ENCODE data around the gene CMC2. TPM values are rescaled to one million over a fixed set of nuclear protein-coding genes. Genes with fewer than 3 reads are reported as not detected.

The CMC2 gene
- total and polyA plus RNA-seq, 5 donors from 2014 or later: 78.1 to 210 (median 164) TPM

GRCh38 chr16:80936410-80936809 lies 70.3 kb downstream of the CMC2 start:
- H3K4me3 ChIP-seq (ENCODE audit: low read depth, low read length): no peak overlapping the region
- no peak overlapping the region for H3K4me3 Mint-ChIP-seq
- H3K27ac Mint-ChIP-seq: no peak overlapping the region
- H3K4me1 Mint-ChIP-seq: peaks cover 0 to 15% (median 6%) of the 10 kb centered on the region in 4 donors
- peaks cover 0 to 1% (median 0%) of the 10 kb centered on the region in 7 donors for H3K9me3 Mint-ChIP-seq
- no peaks in the 10 kb centered on the region for H3K36me3 ChIP-seq (ENCODE audit: control insufficient read depth, insufficient read depth, low read length)
- H3K27ac ChIP-seq (ENCODE audit: insufficient read depth, low read length, poor library complexity, severe bottlenecking): no peak overlapping the region
- no peaks in the 10 kb centered on the region for H3K36me3 Mint-ChIP-seq
- no peaks in the 10 kb centered on the region for H3K9me3 ChIP-seq (ENCODE audit: control insufficient read depth in 2 of 2, low read length in 2 of 2)
- DNase-seq (no peak), ATAC-seq (ENCODE audit: low read depth in 2 of 2) (no peak)
- peaks cover 13% of the 10 kb centered on the region for H3K4me1 ChIP-seq (ENCODE audit: control insufficient read depth, insufficient read depth, low read length, poor library complexity, severe bottlenecking)
- peaks cover 40% of the 10 kb centered on the region for H3K27me3 Mint-ChIP-seq
- H3K27me3 ChIP-seq (ENCODE audit: control insufficient read depth, insufficient read depth, low read length): peaks cover 13% of the 10 kb centered on the region

- DNase-seq (no peak), ATAC-seq (ENCODE audit: low read depth in 2 of 2) (no peak)
- Histone ChIP-seq H3K4me3 (ENCODE audit: low read depth, low read length) (no peak overlapping the region), H3K9me3 (ENCODE audit: control insufficient read depth in 2 of 2, low read length in 2 of 2) (no peaks in the 10 kb centered on the region), H3K27me3 (ENCODE audit: control insufficient read depth, insufficient read depth, low read length) (peaks cover 14% of the 10 kb centered on the region), H3K36me3 (ENCODE audit: control insufficient read depth, insufficient read depth, low read length) (no peaks in the 10 kb centered on the region), H3K27ac (ENCODE audit: insufficient read depth, low read length, poor library complexity, severe bottlenecking) (no peak overlapping the region), H3K4me1 (ENCODE audit: control insufficient read depth, insufficient read depth, low read length, poor library complexity, severe bottlenecking) (peaks cover 13% of the 10 kb centered on the region)
- Mint-ChIP-seq H3K4me3 (no peak overlapping the region), H3K36me3 (no peaks in the 10 kb centered on the region), H3K27ac (no peak overlapping the region), H3K27me3 (peaks cover 45% of the 10 kb centered on the region), H3K4me1 (peaks cover 0 to 18% (median 6%) of the 10 kb centered on the region in 4 donors), H3K9me3 (peaks cover 0 to 1% (median 0%) of the 10 kb centered on the region in 7 donors)
Measured at GRCh38 chr16:80935691-80936090, 71.0 kb downstream of the CMC2 start.

DNA sequence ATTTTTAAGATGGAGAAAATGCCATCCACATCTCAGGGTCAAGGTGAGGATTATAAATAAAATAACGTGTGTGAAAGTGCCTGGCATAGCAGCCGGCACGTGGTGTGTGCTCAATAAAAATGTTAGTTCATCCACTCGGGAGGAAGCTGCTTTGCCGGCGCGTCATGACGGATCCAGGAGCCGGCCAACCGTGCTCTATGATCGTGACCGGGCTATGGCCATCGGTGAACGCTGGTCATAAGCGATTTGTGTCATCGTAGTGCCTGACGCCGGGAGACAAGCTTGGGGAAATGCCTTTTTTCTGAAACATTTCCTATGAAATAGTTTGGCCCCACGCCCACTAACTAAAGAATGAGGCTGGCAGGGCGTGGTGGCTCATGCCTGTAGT lies 74.0 kb downstream of the CMC2 start:
- DNase-seq (no peak), ATAC-seq (ENCODE audit: low read depth in 2 of 2) (no peak)
- Mint-ChIP-seq H3K27me3 (peaks cover 54% of the 10 kb centered on the region), H3K27ac (no peak overlapping the region), H3K4me3 (peak overlapping the region in 2 of 4 donors; percentile 34 to 83), H3K9me3 (peaks cover 0 to 6% (median 0%) of the 10 kb centered on the region in 7 donors), H3K4me1 (peaks cover 0 to 18% (median 6%) of the 10 kb centered on the region in 4 donors), H3K36me3 (no peaks in the 10 kb centered on the region)
- H3K4me1 ChIP-seq (ENCODE audit: control insufficient read depth, insufficient read depth, low read length, poor library complexity, severe bottlenecking): peaks cover 13% of the 10 kb centered on the region
- no peak overlapping the region for H3K4me3 ChIP-seq (ENCODE audit: low read depth, low read length)
- H3K27ac ChIP-seq (ENCODE audit: insufficient read depth, low read length, poor library complexity, severe bottlenecking): no peak overlapping the region
- H3K27me3 ChIP-seq (ENCODE audit: control insufficient read depth, insufficient read depth, low read length): peaks cover 20% of the 10 kb centered on the region
- no peaks in the 10 kb centered on the region for H3K9me3 ChIP-seq (ENCODE audit: control insufficient read depth in 2 of 2, low read length in 2 of 2)
- H3K36me3 ChIP-seq (ENCODE audit: control insufficient read depth, insufficient read depth, low read length): no peaks in the 10 kb centered on the region

DNA sequence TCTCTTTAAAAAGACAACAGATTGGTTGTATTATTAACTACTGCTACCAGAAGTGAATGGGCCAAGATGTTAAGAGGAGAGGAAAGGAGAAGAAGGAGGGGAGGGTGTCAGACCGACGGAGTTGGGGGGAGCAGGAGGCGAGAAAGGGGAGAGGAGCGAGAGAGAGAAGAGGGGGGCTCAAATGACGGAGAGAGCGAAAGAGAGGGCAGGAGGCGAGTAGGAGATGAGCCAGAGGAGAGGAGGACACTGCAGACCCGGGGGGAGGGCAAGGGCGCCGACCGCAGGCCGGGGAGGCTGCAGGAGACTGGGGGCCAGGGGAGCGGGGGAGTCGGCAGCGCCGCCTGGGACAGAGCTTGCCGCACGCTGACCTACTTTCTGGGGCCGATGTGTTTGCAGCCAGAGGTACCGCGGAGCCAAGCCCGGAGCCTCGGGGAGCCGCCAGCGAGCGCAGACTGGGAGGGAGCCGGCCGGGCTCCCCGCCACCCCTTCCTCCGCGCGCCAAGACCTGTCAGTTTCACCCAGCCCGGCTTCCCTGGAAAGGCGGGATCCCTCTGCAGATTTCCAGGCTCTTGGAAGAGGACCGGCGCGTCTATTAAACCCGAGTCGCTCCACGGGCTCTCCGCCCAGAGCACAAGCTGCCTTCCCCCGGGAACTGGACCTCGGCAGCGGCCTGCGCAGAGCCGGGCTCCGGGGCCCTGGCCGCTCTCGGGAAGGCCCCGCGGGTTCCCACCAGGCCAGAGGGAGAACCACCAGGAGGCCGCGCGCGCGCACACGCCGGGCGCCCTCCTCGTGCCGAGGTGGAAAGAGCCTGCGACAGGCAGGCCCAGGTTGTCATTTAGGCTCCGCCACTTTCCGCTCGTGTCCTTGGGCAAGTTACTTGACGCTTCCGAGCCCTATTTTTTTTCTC lies 74.6 kb downstream of the CMC2 start:
- Mint-ChIP-seq H3K27me3 (peaks cover 54% of the 10 kb centered on the region), H3K4me3 (peak overlapping the region in 2 of 4 donors; percentile 61 to 83), H3K9me3 (peaks cover 0 to 6% (median 0%) of the 10 kb centered on the region in 7 donors), H3K27ac (no peak overlapping the region), H3K4me1 (peaks cover 0 to 18% (median 6%) of the 10 kb centered on the region in 4 donors), H3K36me3 (no peaks in the 10 kb centered on the region)
- peaks cover 20% of the 10 kb centered on the region for H3K27me3 ChIP-seq (ENCODE audit: control insufficient read depth, insufficient read depth, low read length)
- ATAC-seq (ENCODE audit: low read depth in 2 of 2) (no peak), DNase-seq (peak in 1 of 3 donors; percentile 8)
- no peaks in the 10 kb centered on the region for H3K9me3 ChIP-seq (ENCODE audit: control insufficient read depth in 2 of 2, low read length in 2 of 2)
- H3K4me3 ChIP-seq (ENCODE audit: low read depth, low read length): no peak overlapping the region
- H3K4me1 ChIP-seq (ENCODE audit: control insufficient read depth, insufficient read depth, low read length, poor library complexity, severe bottlenecking): peaks cover 13% of the 10 kb centered on the region
- no peaks in the 10 kb centered on the region for H3K36me3 ChIP-seq (ENCODE audit: control insufficient read depth, insufficient read depth, low read length)
- no peak overlapping the region for H3K27ac ChIP-seq (ENCODE audit: insufficient read depth, low read length, poor library complexity, severe bottlenecking)

- peak in 1 of 2 donors; percentile 37 for ATAC-seq (ENCODE audit: low read depth in 2 of 2)
- H3K36me3 Mint-ChIP-seq: no peaks in the 10 kb centered on the region
- Histone ChIP-seq H3K9me3 (ENCODE audit: control insufficient read depth in 2 of 2, low read length in 2 of 2) (no peaks in the 10 kb centered on the region), H3K27ac (ENCODE audit: insufficient read depth, low read length, poor library complexity, severe bottlenecking) (no peak overlapping the region), H3K27me3 (ENCODE audit: control insufficient read depth, insufficient read depth, low read length) (no peaks in the 10 kb centered on the region), H3K4me1 (ENCODE audit: control insufficient read depth, insufficient read depth, low read length, poor library complexity, severe bottlenecking) (no peaks in the 10 kb centered on the region), H3K36me3 (ENCODE audit: control insufficient read depth, insufficient read depth, low read length) (no peaks in the 10 kb centered on the region), H3K4me3 (ENCODE audit: low read depth, low read length) (no peak overlapping the region)
- no peak overlapping the region for H3K4me3 Mint-ChIP-seq
- peaks cover 0 to 6% (median 0%) of the 10 kb centered on the region in 7 donors for H3K9me3 Mint-ChIP-seq
- H3K4me1 Mint-ChIP-seq: peaks cover 0 to 2% (median 0%) of the 10 kb centered on the region in 4 donors
- peak in 2 of 3 donors; percentile 18 to 54 for DNase-seq
- H3K27ac Mint-ChIP-seq: no peak overlapping the region
- H3K27me3 Mint-ChIP-seq: peaks cover 4% of the 10 kb centered on the region
Measured at GRCh38 chr16:80924372-80924978, 82.2 kb downstream of the CMC2 start.

GRCh38 chr16:80923356-80923755 lies 83.3 kb downstream of the CMC2 start:
- H3K36me3 Mint-ChIP-seq: no peaks in the 10 kb centered on the region

More at GRCh38 chr16:80923356-80923755, 83.3 kb downstream of the CMC2 start:
- no peak overlapping the region for H3K4me3 Mint-ChIP-seq
- DNase-seq (no peak), ATAC-seq (ENCODE audit: low read depth in 2 of 2) (no peak)
- H3K27me3 ChIP-seq (ENCODE audit: control insufficient read depth, insufficient read depth, low read length): no peaks in the 10 kb centered on the region
- peaks cover 0 to 4% (median 0%) of the 10 kb centered on the region in 7 donors for H3K9me3 Mint-ChIP-seq
- H3K4me1 Mint-ChIP-seq: peaks cover 0 to 2% (median 0%) of the 10 kb centered on the region in 4 donors
- no peak overlapping the region for H3K4me3 ChIP-seq (ENCODE audit: low read depth, low read length)
- no peaks in the 10 kb centered on the region for H3K36me3 ChIP-seq (ENCODE audit: control insufficient read depth, insufficient read depth, low read length)
- no peaks in the 10 kb centered on the region for H3K9me3 ChIP-seq (ENCODE audit: control insufficient read depth in 2 of 2, low read length in 2 of 2)
- H3K27ac Mint-ChIP-seq: no peak overlapping the region
- H3K4me1 ChIP-seq (ENCODE audit: control insufficient read depth, insufficient read depth, low read length, poor library complexity, severe bottlenecking): no peaks in the 10 kb centered on the region
- H3K27ac ChIP-seq (ENCODE audit: insufficient read depth, low read length, poor library complexity, severe bottlenecking): no peak overlapping the region
- peaks cover 4% of the 10 kb centered on the region for H3K27me3 Mint-ChIP-seq

Measured in CD4-positive, CD25-positive, alpha-beta regulatory T cell (primary cell).